Hepatocyte (in vitro differentiated cells): ENCODE results near the gene UQCRFS1.

Source experiments
- CTCF ChIP-seq: fragments of 200-600 bp; sonication (generic); IDR thresholded peaks from 2 replicates; pipeline ENCODE4 v1.5.1; 2016; ENCODE audit warnings: antibody characterized with exemption, mild to moderate bottlenecking; ENCODE audit not compliant: poor library complexity
- EZH2 ChIP-seq: fragments of 200-600 bp; sonication (generic); IDR thresholded peaks from 2 replicates; pipeline ENCODE4 v1.6.1; 2016; ENCODE audit warnings: antibody characterized with exemption, mild to moderate bottlenecking, borderline replicate concordance

GRCh38 chr19:29185427-29185826 is 27.5 kb downstream of the UQCRFS1 start:
- TF ChIP-seq CTCF (no peak), EZH2 (no peak)
